ENCODE data around the gene TOR1AIP2. TPM values are rescaled to one million over a fixed set of nuclear protein-coding genes. Genes with fewer than 3 reads are reported as not detected.

Gene TOR1AIP2
- total and polyA plus RNA-seq, 5 experiments from 2014 or later: 7.6 to 52.8 (median 12.5) TPM

DNA sequence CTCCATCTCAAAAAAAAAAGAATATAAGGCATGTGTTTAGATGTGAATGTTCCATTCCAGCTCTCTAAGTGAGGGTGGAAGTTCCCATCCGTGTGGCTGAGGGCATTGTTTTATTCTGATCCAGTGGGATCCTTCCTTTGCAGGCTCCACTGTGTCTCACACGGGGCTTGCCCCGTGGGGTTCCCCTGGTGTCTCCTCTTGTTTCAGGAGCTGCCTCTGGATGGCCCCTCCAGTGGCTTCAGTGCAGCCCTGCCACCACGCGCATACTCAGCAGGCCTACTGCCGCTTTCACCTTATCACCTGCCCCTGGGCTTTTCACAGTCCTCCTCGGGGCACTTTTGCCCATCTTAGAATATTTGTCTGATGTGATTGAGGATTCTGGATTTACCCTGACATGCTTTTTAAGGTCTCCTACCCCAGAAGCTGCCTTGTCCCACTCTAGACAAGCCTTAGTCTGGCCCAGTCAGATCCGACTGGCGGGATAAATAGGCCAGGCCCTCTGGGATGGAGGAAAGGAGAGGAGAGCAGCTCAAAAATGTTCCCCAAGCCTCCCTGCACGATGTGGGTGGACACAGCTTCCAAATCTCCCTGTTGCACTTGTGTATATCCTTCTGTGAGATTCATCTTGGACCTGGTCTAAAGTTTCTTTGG lies 79.3 kb downstream of the TOR1AIP2 start:
- POLR2A ChIA-PET: no interaction called here
- no peaks in the 10 kb centered on the region for H3K36me3 Mint-ChIP-seq
- no peak overlapping the region for H3K4me3 Mint-ChIP-seq
- ATAC-seq (no peak), DNase-seq (no peak)
- no peaks in the 10 kb centered on the region for H3K9me3 Mint-ChIP-seq
- H3K4me1 Mint-ChIP-seq: peaks cover 0 to 3% (median 0%) of the 10 kb centered on the region in 4 donors
- H3K27me3 Mint-ChIP-seq: peaks cover 0 to 5% (median 1%) of the 10 kb centered on the region in 5 donors
- H3K27ac Mint-ChIP-seq: no peak overlapping the region

DNA sequence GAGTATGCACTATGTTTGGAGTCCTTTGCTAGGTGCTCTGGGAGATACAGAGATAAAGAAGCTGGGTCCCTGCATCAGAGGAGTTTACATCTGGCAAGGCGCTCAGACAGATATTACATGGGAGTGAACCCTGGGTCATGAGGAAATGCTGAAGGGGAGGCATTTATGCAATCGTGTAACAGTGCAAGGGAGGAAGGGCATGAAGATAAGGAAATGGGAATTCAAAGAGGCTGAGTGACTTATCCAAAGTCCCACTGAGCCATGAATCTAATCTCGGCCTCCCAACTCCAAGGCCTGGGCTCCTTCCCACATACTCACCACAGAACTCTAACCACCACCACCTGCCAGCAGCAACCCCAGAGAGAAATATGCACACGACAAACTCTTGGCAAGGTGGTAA lies 82.9 kb downstream of the TOR1AIP2 start:
- Mint-ChIP-seq H3K9me3 (no peaks in the 10 kb centered on the region), H3K27ac (no peak overlapping the region), H3K36me3 (no peaks in the 10 kb centered on the region), H3K27me3 (peaks cover 0 to 3% (median 0%) of the 10 kb centered on the region in 5 donors), H3K4me1 (peaks cover 0 to 3% (median 0%) of the 10 kb centered on the region in 4 donors), H3K4me3 (no peak overlapping the region)
- POLR2A ChIA-PET: no interaction called here
- ATAC-seq (no peak), DNase-seq (no peak)

DNA sequence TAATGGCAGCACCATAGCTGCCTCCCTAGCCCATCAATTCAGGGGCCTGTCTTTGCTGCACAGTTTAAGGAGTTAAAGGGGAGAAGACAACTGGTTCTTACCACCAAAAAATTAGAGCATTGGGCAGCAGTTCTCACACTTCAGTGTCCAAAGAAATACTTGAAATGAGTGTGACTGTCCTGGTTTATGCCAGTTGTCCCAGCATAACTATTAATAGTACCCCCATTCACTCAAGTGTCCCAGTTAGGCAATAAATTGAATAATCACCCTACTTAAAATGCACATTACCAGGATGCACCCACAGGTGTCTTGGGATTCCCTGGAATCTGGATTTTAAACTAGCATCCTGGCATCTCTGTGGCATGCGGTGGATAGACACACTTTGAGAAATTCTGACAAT lies 83.5 kb downstream of the TOR1AIP2 start:
- Mint-ChIP-seq H3K36me3 (no peaks in the 10 kb centered on the region), H3K4me3 (no peak overlapping the region), H3K9me3 (no peaks in the 10 kb centered on the region), H3K27me3 (peaks cover 0 to 3% (median 2%) of the 10 kb centered on the region in 5 donors), H3K4me1 (peaks cover 0 to 2% (median 0%) of the 10 kb centered on the region in 4 donors), H3K27ac (no peak overlapping the region)
- DNase-seq (no peak), ATAC-seq (no peak)
- POLR2A ChIA-PET: no interaction called here

DNA sequence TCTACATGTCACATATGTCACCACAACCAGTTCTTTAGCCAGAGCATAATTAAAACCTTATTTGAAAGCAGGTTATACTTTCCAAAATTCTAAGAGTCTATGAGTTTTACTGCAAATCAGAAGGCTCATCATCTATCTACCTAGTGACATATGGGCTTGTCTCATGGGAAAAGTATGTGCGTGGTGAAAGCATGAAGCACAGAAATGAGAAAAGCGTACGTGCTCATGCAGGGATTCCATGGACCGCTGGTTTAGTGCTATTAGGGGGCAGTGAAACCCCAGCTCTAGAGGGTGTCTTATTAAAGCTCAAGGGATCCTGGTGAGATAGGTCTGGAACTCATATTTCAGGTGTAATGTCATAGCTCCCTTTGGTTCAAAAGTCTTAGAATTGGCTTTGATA lies 84.3 kb downstream of the TOR1AIP2 start:
- no peak overlapping the region for H3K4me3 Mint-ChIP-seq
- peaks cover 0 to 3% (median 2%) of the 10 kb centered on the region in 5 donors for H3K27me3 Mint-ChIP-seq
- H3K9me3 Mint-ChIP-seq: no peaks in the 10 kb centered on the region
- H3K4me1 Mint-ChIP-seq: peaks cover 0 to 2% (median 0%) of the 10 kb centered on the region in 4 donors
- POLR2A ChIA-PET: no interaction called here
- DNase-seq: no peak
- H3K36me3 Mint-ChIP-seq: no peaks in the 10 kb centered on the region
- H3K27ac Mint-ChIP-seq: no peak overlapping the region
- no peak for ATAC-seq

Other genes starting within 250 kb of the TOR1AIP2 start
- not detected for gene FAM163A, start 134.5 kb downstream of the TOR1AIP2 start, total RNA-seq
- gene FAM163A, start 134.5 kb downstream of the TOR1AIP2 start, polyA plus RNA-seq: not detected
- 10 to 100 TPM; 51.6 to 56.5 TPM for gene TOR1AIP1, start 4.5 kb upstream of the TOR1AIP2 start, total RNA-seq
- 10 to 100 TPM; 46.9 to 63.0 (median 55.1) TPM for gene TOR1AIP1, start 4.5 kb upstream of the TOR1AIP2 start, polyA plus RNA-seq
- 10 to 100 TPM; 85.3 to 86.6 TPM for gene CEP350, start 77.0 kb upstream of the TOR1AIP2 start, total RNA-seq
- gene CEP350, start 77.0 kb upstream of the TOR1AIP2 start, polyA plus RNA-seq: 10 to 100 TPM; 20.2 to 52.0 (median 31.8) TPM

Measured in naive thymus-derived CD8-positive, alpha-beta T cell (primary cell).